ENCODE results near the gene PRR5L. TPM values are rescaled to one million over a fixed set of nuclear protein-coding genes. Genes with fewer than 3 reads are reported as not detected.
A peak's percentile ranks its signal among the peaks of the same experiment; 100 is the strongest.

The PRR5L gene
- total and polyA plus RNA-seq, 4 experiments from 2014 or later = 10.1 to 62.7 (median 39.7) TPM

- H3K9me3 Mint-ChIP-seq = no peaks in the 10 kb centered on the region
- H3K9me3 ChIP-seq (ENCODE audit: control insufficient read depth in 1 of 2, low read length in 2 of 2) = no peaks in the 10 kb centered on the region
- CTCF ChIA-PET (ENCODE audit: partially characterized antibody) = interaction anchor here (1.4 to 1.7 kb wide), 3 partner anchors 16 to 74 kb away, joined by 3 to 5 read pairs (median 4); no protein-coding TSS in a partner anchor
- peaks cover 28 to 41% of the 10 kb centered on the region in 2 donors for H3K36me3 Mint-ChIP-seq
- H3K36me3 ChIP-seq (ENCODE audit: insufficient read depth, low read length) = no peaks in the 10 kb centered on the region
- H3K4me3 ChIP-seq (ENCODE audit: low read length in 2 of 2) = no peak overlapping the region
- DNase-seq = no peak
- intact Hi-C loops (cut with micrococcal nuclease) = no loop called here
- peaks cover 27% of the 10 kb centered on the region for H3K4me1 ChIP-seq (ENCODE audit: insufficient read depth, low read length)
- H3K27ac ChIP-seq (ENCODE audit: low read depth, low read length) = no peak overlapping the region
- H3K27me3 ChIP-seq (ENCODE audit: insufficient read depth, low read length) = no peaks in the 10 kb centered on the region
- H3K27me3 Mint-ChIP-seq = no peaks in the 10 kb centered on the region
- H3K4me3 Mint-ChIP-seq = peak overlapping the region in 1 of 8 donors; percentile 10
- H3K27ac Mint-ChIP-seq = peak overlapping the region in 2 of 7 donors; percentile 19 to 75
- POLR2A ChIA-PET (ENCODE audit: partially characterized antibody) = no interaction called here
- peaks cover 15 to 58% (median 33%) of the 10 kb centered on the region in 4 donors for H3K4me1 Mint-ChIP-seq
Measured at GRCh38 chr11:36427079-36427478, 131.0 kb downstream of the PRR5L start.

- Histone ChIP-seq H3K36me3 (ENCODE audit: insufficient read depth, low read length) (no peaks in the 10 kb centered on the region), H3K27me3 (ENCODE audit: insufficient read depth, low read length) (no peaks in the 10 kb centered on the region), H3K4me3 (ENCODE audit: low read length in 2 of 2) (no peak overlapping the region), H3K27ac (ENCODE audit: low read depth, low read length) (no peak overlapping the region), H3K9me3 (ENCODE audit: control insufficient read depth in 1 of 2, low read length in 2 of 2) (no peaks in the 10 kb centered on the region), H3K4me1 (ENCODE audit: insufficient read depth, low read length) (peaks cover 19% of the 10 kb centered on the region)
- Mint-ChIP-seq H3K4me1 (peaks cover 10 to 53% (median 30%) of the 10 kb centered on the region in 4 donors), H3K36me3 (peaks cover 28 to 45% of the 10 kb centered on the region in 2 donors), H3K27me3 (no peaks in the 10 kb centered on the region), H3K4me3 (no peak overlapping the region), H3K27ac (peak overlapping the region in 1 of 7 donors; percentile 55), H3K9me3 (no peaks in the 10 kb centered on the region)
- intact Hi-C loops (cut with micrococcal nuclease) = no loop called here
- DNase-seq = no peak
- POLR2A ChIA-PET (ENCODE audit: partially characterized antibody) = interaction anchor here (0.8 kb wide), 1 partner anchor 24 kb away, joined by 3 read pairs; no protein-coding TSS in a partner anchor
- CTCF ChIA-PET (ENCODE audit: partially characterized antibody) = interaction anchor here (1.4 to 1.7 kb wide), 3 partner anchors 16 to 75 kb away, joined by 3 to 5 read pairs (median 4); no protein-coding TSS in a partner anchor
Measured at GRCh38 chr11:36427876-36428275, 131.8 kb downstream of the PRR5L start.

- H3K4me3 Mint-ChIP-seq = no peak overlapping the region
- POLR2A ChIA-PET (ENCODE audit: partially characterized antibody) = interaction anchor here (0.9 kb wide), 1 partner anchor 9 kb away, joined by 3 read pairs; no protein-coding TSS in a partner anchor
Measured at GRCh38 chr11:36431429-36432092, 135.5 kb downstream of the PRR5L start.

GRCh38 chr11:36432093-36432469 lies 136.0 kb downstream of the PRR5L start:
- peak overlapping the region in 3 of 7 donors; percentile 27 to 54 (median 43) for H3K27ac Mint-ChIP-seq
- no peak overlapping the region for H3K4me3 Mint-ChIP-seq
- peaks cover 0 to 2% (median 0%) of the 10 kb centered on the region in 8 donors for H3K9me3 Mint-ChIP-seq
- Histone ChIP-seq H3K36me3 (ENCODE audit: insufficient read depth, low read length) (no peaks in the 10 kb centered on the region), H3K4me3 (ENCODE audit: low read length in 2 of 2) (no peak overlapping the region), H3K9me3 (ENCODE audit: control insufficient read depth in 1 of 2, low read length in 2 of 2) (no peaks in the 10 kb centered on the region), H3K27me3 (ENCODE audit: insufficient read depth, low read length) (no peaks in the 10 kb centered on the region), H3K27ac (ENCODE audit: low read depth, low read length) (no peak overlapping the region), H3K4me1 (ENCODE audit: insufficient read depth, low read length) (no peaks in the 10 kb centered on the region)
- ChIA-PET POLR2A (ENCODE audit: partially characterized antibody) (interaction anchor here (0.9 to 1.0 kb wide), 2 partner anchors 9 to 13 kb away, joined by 3 read pairs; no protein-coding TSS in a partner anchor), CTCF (ENCODE audit: partially characterized antibody) (interaction anchor here (0.7 to 1.3 kb wide), 3 partner anchors 8 to 80 kb away, joined by 3 read pairs; no protein-coding TSS in a partner anchor)
- DNase-seq = no peak
- peaks cover 26 to 55% of the 10 kb centered on the region in 2 donors for H3K36me3 Mint-ChIP-seq
- intact Hi-C loops (cut with micrococcal nuclease) = no loop called here
- peaks cover 5 to 32% (median 12%) of the 10 kb centered on the region in 4 donors for H3K4me1 Mint-ChIP-seq
- H3K27me3 Mint-ChIP-seq = no peaks in the 10 kb centered on the region

More at GRCh38 chr11:36431429-36432092, 135.5 kb downstream of the PRR5L start:
- Mint-ChIP-seq H3K36me3 (peaks cover 26 to 55% of the 10 kb centered on the region in 2 donors), H3K4me1 (peaks cover 4 to 37% (median 15%) of the 10 kb centered on the region in 4 donors), H3K27me3 (no peaks in the 10 kb centered on the region), H3K27ac (peak overlapping the region in 4 of 7 donors; percentile 22 to 62 (median 42)), H3K9me3 (peaks cover 0 to 2% (median 0%) of the 10 kb centered on the region in 8 donors)
- CTCF ChIA-PET (ENCODE audit: partially characterized antibody) = interaction anchor here (0.7 to 1.3 kb wide), 3 partner anchors 8 to 79 kb away, joined by 3 read pairs; no protein-coding TSS in a partner anchor
- intact Hi-C loops (cut with micrococcal nuclease) = no loop called here
- DNase-seq = no peak
- no peak overlapping the region for H3K4me3 ChIP-seq (ENCODE audit: low read length in 2 of 2)
- H3K27ac ChIP-seq (ENCODE audit: low read depth, low read length) = no peak overlapping the region
- H3K27me3 ChIP-seq (ENCODE audit: insufficient read depth, low read length) = no peaks in the 10 kb centered on the region
- H3K4me1 ChIP-seq (ENCODE audit: insufficient read depth, low read length) = peaks cover 2% of the 10 kb centered on the region
- no peaks in the 10 kb centered on the region for H3K36me3 ChIP-seq (ENCODE audit: insufficient read depth, low read length)
- no peaks in the 10 kb centered on the region for H3K9me3 ChIP-seq (ENCODE audit: control insufficient read depth in 1 of 2, low read length in 2 of 2)

GRCh38 chr11:36432738-36433137 lies 136.7 kb downstream of the PRR5L start:
- Histone ChIP-seq H3K9me3 (ENCODE audit: control insufficient read depth in 1 of 2, low read length in 2 of 2) (no peaks in the 10 kb centered on the region), H3K36me3 (ENCODE audit: insufficient read depth, low read length) (no peaks in the 10 kb centered on the region), H3K27me3 (ENCODE audit: insufficient read depth, low read length) (no peaks in the 10 kb centered on the region), H3K27ac (ENCODE audit: low read depth, low read length) (no peak overlapping the region), H3K4me1 (ENCODE audit: insufficient read depth, low read length) (no peaks in the 10 kb centered on the region), H3K4me3 (ENCODE audit: low read length in 2 of 2) (no peak overlapping the region)
- peaks cover 33 to 54% of the 10 kb centered on the region in 2 donors for H3K36me3 Mint-ChIP-seq
- ChIA-PET CTCF (ENCODE audit: partially characterized antibody) (interaction anchor here (1.0 to 1.3 kb wide), 2 partner anchors 9 to 52 kb away, joined by 3 read pairs; no protein-coding TSS in a partner anchor), POLR2A (ENCODE audit: partially characterized antibody) (interaction anchor here (1.0 kb wide), 1 partner anchor 13 kb away, joined by 3 read pairs; no protein-coding TSS in a partner anchor)
- peak overlapping the region in 1 of 7 donors; percentile 9 for H3K27ac Mint-ChIP-seq
- H3K27me3 Mint-ChIP-seq = no peaks in the 10 kb centered on the region
- H3K4me1 Mint-ChIP-seq = peaks cover 4 to 26% (median 10%) of the 10 kb centered on the region in 4 donors
- DNase-seq = no peak
- intact Hi-C loops (cut with micrococcal nuclease) = no loop called here
- peaks cover 0 to 2% (median 0%) of the 10 kb centered on the region in 8 donors for H3K9me3 Mint-ChIP-seq
- H3K4me3 Mint-ChIP-seq = no peak overlapping the region

GRCh38 chr11:36436064-36436463 lies 140.0 kb downstream of the PRR5L start:
- no peaks in the 10 kb centered on the region for H3K36me3 ChIP-seq (ENCODE audit: insufficient read depth, low read length)
- intact Hi-C loops (cut with micrococcal nuclease) = no loop called here
- no peaks in the 10 kb centered on the region for H3K27me3 ChIP-seq (ENCODE audit: insufficient read depth, low read length)
- Mint-ChIP-seq H3K27ac (peak overlapping the region in 3 of 7 donors; percentile 9 to 78 (median 57)), H3K4me3 (no peak overlapping the region), H3K27me3 (no peaks in the 10 kb centered on the region), H3K36me3 (peaks cover 40 to 79% of the 10 kb centered on the region in 2 donors), H3K4me1 (peaks cover 2 to 27% (median 11%) of the 10 kb centered on the region in 4 donors), H3K9me3 (peaks cover 0 to 2% (median 0%) of the 10 kb centered on the region in 8 donors)
- H3K27ac ChIP-seq (ENCODE audit: low read depth, low read length) = no peak overlapping the region
- CTCF ChIA-PET (ENCODE audit: partially characterized antibody) = interaction anchor here (1.7 kb wide), 1 partner anchor 83 kb away, joined by 5 read pairs; no protein-coding TSS in a partner anchor
- POLR2A ChIA-PET (ENCODE audit: partially characterized antibody) = interaction anchor here (1.2 kb wide), 1 partner anchor 15 kb away, joined by 4 read pairs; no protein-coding TSS in a partner anchor
- H3K4me3 ChIP-seq (ENCODE audit: low read length in 2 of 2) = no peak overlapping the region
- no peaks in the 10 kb centered on the region for H3K4me1 ChIP-seq (ENCODE audit: insufficient read depth, low read length)
- no peak for DNase-seq
- H3K9me3 ChIP-seq (ENCODE audit: control insufficient read depth in 1 of 2, low read length in 2 of 2) = no peaks in the 10 kb centered on the region

- H3K9me3 Mint-ChIP-seq = peaks cover 0 to 2% (median 0%) of the 10 kb centered on the region in 8 donors
Measured at GRCh38 chr11:36436589-36436988, 140.5 kb downstream of the PRR5L start.

More at GRCh38 chr11:36436589-36436988, 140.5 kb downstream of the PRR5L start:
- H3K27ac ChIP-seq (ENCODE audit: low read depth, low read length) = no peak overlapping the region
- POLR2A ChIA-PET (ENCODE audit: partially characterized antibody) = interaction anchor here (1.2 kb wide), 1 partner anchor 16 kb away, joined by 4 read pairs; no protein-coding TSS in a partner anchor
- DNase-seq = no peak
- H3K9me3 ChIP-seq (ENCODE audit: control insufficient read depth in 1 of 2, low read length in 2 of 2) = no peaks in the 10 kb centered on the region
- H3K4me1 Mint-ChIP-seq = peaks cover 0 to 26% (median 11%) of the 10 kb centered on the region in 4 donors
- CTCF ChIA-PET (ENCODE audit: partially characterized antibody) = interaction anchor here (1.7 kb wide), 1 partner anchor 84 kb away, joined by 5 read pairs; no protein-coding TSS in a partner anchor
- no peaks in the 10 kb centered on the region for H3K27me3 Mint-ChIP-seq
- peak overlapping the region in 1 of 7 donors; percentile 33 for H3K27ac Mint-ChIP-seq
- no peaks in the 10 kb centered on the region for H3K36me3 ChIP-seq (ENCODE audit: insufficient read depth, low read length)
- peaks cover 38 to 79% of the 10 kb centered on the region in 2 donors for H3K36me3 Mint-ChIP-seq
- no peaks in the 10 kb centered on the region for H3K4me1 ChIP-seq (ENCODE audit: insufficient read depth, low read length)
- H3K27me3 ChIP-seq (ENCODE audit: insufficient read depth, low read length) = no peaks in the 10 kb centered on the region
- intact Hi-C loops (cut with micrococcal nuclease) = no loop called here
- H3K4me3 Mint-ChIP-seq = peak overlapping the region in 1 of 8 donors; percentile 3
- no peak overlapping the region for H3K4me3 ChIP-seq (ENCODE audit: low read length in 2 of 2)

Data from CD4-positive, alpha-beta memory T cell (primary cell).